DND-41 (cell line): ENCODE data around the gene RBP4.

Source experiments
- ATAC-seq: fragments of 200-7000 bp; cut with Tn5 transposase; 3 replicates; pipeline ENCODE4 v1.9.1; 2021; ENCODE audit warnings: low read depth; ENCODE audit not compliant: insufficient read depth
- DNase-seq: peaks from one replicate; pipeline ENCODE4 v3.0.0-alpha.2; 2020
- H2AFZ ChIP-seq: 2 replicates; pipeline ENCODE4 v1.6.0; 2012; ENCODE audit warnings: low read depth, low read length
- H3K27ac ChIP-seq: 2 replicates; pipeline ENCODE4 v1.5.1; 2012; ENCODE audit warnings: low read length, inconsistent platforms
- H3K27me3 ChIP-seq: fragments of 200-600 bp; sonication (generic); 2 replicates; pipeline ENCODE4 v1.6.0; 2012; ENCODE audit warnings: low read length, mild to moderate bottlenecking, inconsistent platforms; ENCODE audit not compliant: insufficient read depth, poor library complexity
- H3K36me3 ChIP-seq: 2 replicates; pipeline ENCODE4 v1.5.1; 2012; ENCODE audit warnings: low read length, inconsistent platforms; ENCODE audit not compliant: insufficient read depth
- H3K4me1 ChIP-seq: 2 replicates; pipeline ENCODE4 v1.5.1; 2012; ENCODE audit warnings: mild to moderate bottlenecking, low read length; ENCODE audit not compliant: insufficient read depth
- H3K4me2 ChIP-seq: 2 replicates; pipeline ENCODE4 v1.6.0; 2012; ENCODE audit warnings: mild to moderate bottlenecking, moderate library complexity, low read length, inconsistent platforms; ENCODE audit not compliant: insufficient read depth
- H3K4me3 ChIP-seq, 2 experiments: fragments of 200-600 bp in 1 of 2; shearing (Covaris generic) in 1 of 2; 2 replicates each; pipeline ENCODE4 v1.5.1; 2012 to 2016; ENCODE audit warnings: inconsistent platforms in 2 of 2, low read length in 2 of 2, mild to moderate bottlenecking in 2 of 2, low read depth in 1 of 2, moderate library complexity in 1 of 2
- H3K79me2 ChIP-seq: 2 replicates; pipeline ENCODE4 v1.6.0; 2012; ENCODE audit warnings: low read length, inconsistent platforms; ENCODE audit not compliant: insufficient read depth
- H3K9ac ChIP-seq: 2 replicates; pipeline ENCODE4 v1.6.0; 2012; ENCODE audit warnings: low read depth, mild to moderate bottlenecking, inconsistent platforms, low read length, moderate library complexity
- H3K9me3 ChIP-seq: 2 replicates; pipeline ENCODE4 v1.5.1; 2012; ENCODE audit warnings: low read length, moderate library complexity, mild to moderate bottlenecking, inconsistent platforms; ENCODE audit not compliant: insufficient read depth, severe bottlenecking
- H4K20me1 ChIP-seq: 2 replicates; pipeline ENCODE4 v1.6.0; 2012; ENCODE audit warnings: low read length; ENCODE audit not compliant: insufficient read depth
- EZH2 ChIP-seq: IDR thresholded peaks from 3 replicates; pipeline ENCODE4 v1.6.1; 2012; ENCODE audit warnings: borderline replicate concordance, low read depth, mild to moderate bottlenecking, moderate library complexity, low read length, inconsistent platforms; ENCODE audit not compliant: severe bottlenecking
- TF ChIP-seq, protein P1 (sequence below): IDR thresholded peaks from 2 replicates; pipeline ENCODE4 v1.5.1; 2012; ENCODE audit warnings: borderline replicate concordance, low read length, moderate library complexity, mild to moderate bottlenecking; ENCODE audit not compliant: poor library complexity, severe bottlenecking; ENCODE audit errors: extremely low read depth

Gene RBP4

DNA sequence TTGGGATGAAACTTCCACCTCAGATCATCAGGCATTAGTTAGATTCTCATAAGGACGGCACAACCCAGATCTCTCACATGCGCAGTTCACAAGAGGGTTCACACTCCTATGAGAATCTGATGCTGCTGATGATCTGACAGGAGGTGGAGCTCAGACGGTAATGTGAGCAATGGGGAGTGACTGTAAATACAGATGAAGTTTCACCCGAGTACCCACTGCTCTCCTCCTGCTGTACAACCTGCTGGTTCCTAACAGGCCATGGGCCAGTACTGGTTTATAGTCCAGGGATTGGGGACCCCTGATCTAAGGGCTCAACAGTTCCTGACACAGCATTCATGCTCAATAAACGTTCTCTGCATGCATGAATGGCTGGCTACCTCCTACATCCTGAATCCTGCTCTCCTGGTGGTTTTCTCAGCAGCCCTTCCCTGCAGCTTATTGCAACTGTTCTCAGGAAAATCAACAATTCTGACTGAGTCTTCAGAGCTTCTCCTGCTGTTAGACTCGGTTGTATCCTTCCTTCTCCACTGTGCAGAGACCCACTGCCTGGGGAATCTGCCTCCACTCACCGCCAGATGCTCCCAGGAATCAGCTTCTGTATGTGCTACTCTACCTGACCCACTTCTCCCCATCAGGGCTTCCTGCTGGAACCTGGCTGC, 28.7 kb upstream of the RBP4 start:
- DNase-seq (no peak), ATAC-seq (no peak)
- TF ChIP-seq, protein P1, sequence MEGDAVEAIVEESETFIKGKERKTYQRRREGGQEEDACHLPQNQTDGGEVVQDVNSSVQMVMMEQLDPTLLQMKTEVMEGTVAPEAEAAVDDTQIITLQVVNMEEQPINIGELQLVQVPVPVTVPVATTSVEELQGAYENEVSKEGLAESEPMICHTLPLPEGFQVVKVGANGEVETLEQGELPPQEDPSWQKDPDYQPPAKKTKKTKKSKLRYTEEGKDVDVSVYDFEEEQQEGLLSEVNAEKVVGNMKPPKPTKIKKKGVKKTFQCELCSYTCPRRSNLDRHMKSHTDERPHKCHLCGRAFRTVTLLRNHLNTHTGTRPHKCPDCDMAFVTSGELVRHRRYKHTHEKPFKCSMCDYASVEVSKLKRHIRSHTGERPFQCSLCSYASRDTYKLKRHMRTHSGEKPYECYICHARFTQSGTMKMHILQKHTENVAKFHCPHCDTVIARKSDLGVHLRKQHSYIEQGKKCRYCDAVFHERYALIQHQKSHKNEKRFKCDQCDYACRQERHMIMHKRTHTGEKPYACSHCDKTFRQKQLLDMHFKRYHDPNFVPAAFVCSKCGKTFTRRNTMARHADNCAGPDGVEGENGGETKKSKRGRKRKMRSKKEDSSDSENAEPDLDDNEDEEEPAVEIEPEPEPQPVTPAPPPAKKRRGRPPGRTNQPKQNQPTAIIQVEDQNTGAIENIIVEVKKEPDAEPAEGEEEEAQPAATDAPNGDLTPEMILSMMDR: no peak
- no peak for TF ChIP-seq EZH2
- Histone ChIP-seq H2AFZ (no peak overlapping the region), H3K4me1 (no peaks in the 10 kb centered on the region), H3K79me2 (no peaks in the 10 kb centered on the region), H3K4me2 (no peak overlapping the region), H3K36me3 (no peaks in the 10 kb centered on the region), H4K20me1 (no peaks in the 10 kb centered on the region), H3K4me3 (no peak overlapping the region), H3K9ac (no peak overlapping the region), H3K9me3 (no peaks in the 10 kb centered on the region), H3K27ac (no peak overlapping the region), H3K27me3 (peaks cover 4% of the 10 kb centered on the region)

DNA sequence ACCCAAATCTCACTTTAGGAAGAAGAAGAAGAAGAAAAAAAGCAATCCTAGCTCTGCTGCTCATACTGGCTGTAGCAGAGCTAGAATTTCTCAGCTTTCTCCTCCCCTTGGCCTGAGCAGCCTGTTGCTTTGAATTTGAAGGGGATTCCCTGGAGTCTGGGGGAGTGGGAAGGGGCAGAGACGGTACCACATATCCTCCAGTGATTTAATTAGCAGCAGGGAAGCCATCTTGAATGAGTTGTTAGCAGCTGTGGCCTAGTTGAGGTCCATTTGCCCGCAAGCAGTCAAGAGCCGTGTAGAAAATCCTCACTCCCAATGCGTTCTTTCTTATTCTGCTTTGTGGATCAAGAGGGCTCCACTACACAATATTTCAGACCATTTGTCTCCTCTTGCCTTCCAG, 27.8 kb upstream of the RBP4 start:
- Histone ChIP-seq H3K27ac (no peak overlapping the region), H3K4me3 (no peak overlapping the region), H3K9me3 (no peaks in the 10 kb centered on the region), H4K20me1 (no peaks in the 10 kb centered on the region), H3K4me2 (no peak overlapping the region), H3K4me1 (no peaks in the 10 kb centered on the region), H3K36me3 (no peaks in the 10 kb centered on the region), H2AFZ (no peak overlapping the region), H3K27me3 (peaks cover 6% of the 10 kb centered on the region), H3K9ac (no peak overlapping the region), H3K79me2 (no peaks in the 10 kb centered on the region)
- ATAC-seq (no peak), DNase-seq (no peak)
- TF ChIP-seq EZH2: no peak
- TF ChIP-seq, protein P1: no peak

DNA sequence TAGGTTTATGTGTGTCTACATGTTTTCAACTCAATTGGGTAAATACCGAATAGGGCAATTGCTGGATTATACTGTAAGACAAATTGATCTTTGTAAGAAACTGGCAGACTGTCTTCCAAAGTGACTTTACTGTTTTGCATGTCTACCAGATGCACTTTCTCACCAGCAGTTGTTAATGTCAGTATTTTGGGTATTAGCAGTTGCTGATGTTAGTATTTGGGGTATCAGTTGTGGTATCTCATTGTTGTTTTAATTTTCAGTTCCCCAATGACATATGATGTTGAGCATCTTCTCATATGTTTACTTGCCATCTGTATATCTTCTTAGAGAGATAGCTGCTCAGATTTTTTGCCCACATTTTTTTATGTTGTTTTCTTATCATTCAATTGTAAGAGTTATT, 21.9 kb upstream of the RBP4 start:
- peaks cover 6% of the 10 kb centered on the region for H3K27me3 ChIP-seq
- no peak overlapping the region for H3K9ac ChIP-seq
- no peak for TF ChIP-seq EZH2
- TF ChIP-seq, protein P1: no peak
- H2AFZ ChIP-seq: no peak overlapping the region
- H3K4me3 ChIP-seq: no peak overlapping the region
- no peak overlapping the region for H3K27ac ChIP-seq
- no peaks in the 10 kb centered on the region for H4K20me1 ChIP-seq
- H3K79me2 ChIP-seq: no peaks in the 10 kb centered on the region
- no peaks in the 10 kb centered on the region for H3K9me3 ChIP-seq
- H3K4me1 ChIP-seq: no peaks in the 10 kb centered on the region
- DNase-seq (no peak), ATAC-seq (no peak)
- H3K36me3 ChIP-seq: no peaks in the 10 kb centered on the region
- H3K4me2 ChIP-seq: no peak overlapping the region
